ENCODE results near the gene KRT3. TPM values are rescaled to one million over a fixed set of nuclear protein-coding genes. Genes with fewer than 3 reads are reported as not detected.

The KRT3 gene
- total RNA-seq: not detected in 2 replicates

DNA sequence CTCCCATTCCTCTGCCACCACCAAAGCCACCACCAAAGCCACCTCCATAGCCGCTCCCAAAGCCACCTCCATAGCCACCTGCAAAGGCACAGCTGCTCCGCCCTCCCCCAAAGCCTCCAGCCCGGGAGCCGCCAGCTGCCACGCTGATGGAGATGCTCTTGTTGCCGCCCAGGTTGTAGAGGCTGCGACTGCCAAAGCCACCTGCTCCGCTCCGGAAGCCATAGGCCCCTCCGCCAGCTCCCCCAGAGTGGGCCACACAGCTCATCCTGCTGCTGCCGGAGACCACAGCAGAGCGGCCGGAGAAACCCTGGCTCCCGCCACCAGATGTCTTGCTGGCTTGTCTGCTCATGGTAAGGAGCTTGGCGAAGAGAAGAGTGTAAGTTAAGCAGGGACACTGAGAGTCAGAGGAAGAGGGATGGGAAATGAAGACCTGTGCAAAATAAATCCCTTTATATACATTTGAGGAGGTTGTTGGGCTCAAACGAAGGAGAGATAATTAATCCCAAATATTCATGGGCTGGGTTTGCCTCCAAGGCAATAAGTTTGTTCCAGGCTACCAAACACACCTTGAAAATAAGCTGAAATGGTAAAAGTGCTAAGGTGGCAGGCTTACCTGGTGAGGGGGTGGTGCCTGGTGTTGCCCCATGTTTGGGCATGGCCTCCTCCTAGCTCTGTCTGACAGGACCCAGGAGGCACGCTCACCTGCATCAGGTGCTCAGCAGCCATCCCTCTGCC is at the start of gene KRT3:
TSS of gene KRT3 (minus strand) at position 424 of the 735 bp plus-strand sequence. CDS start at position 349, 75 bp downstream.

DNA sequence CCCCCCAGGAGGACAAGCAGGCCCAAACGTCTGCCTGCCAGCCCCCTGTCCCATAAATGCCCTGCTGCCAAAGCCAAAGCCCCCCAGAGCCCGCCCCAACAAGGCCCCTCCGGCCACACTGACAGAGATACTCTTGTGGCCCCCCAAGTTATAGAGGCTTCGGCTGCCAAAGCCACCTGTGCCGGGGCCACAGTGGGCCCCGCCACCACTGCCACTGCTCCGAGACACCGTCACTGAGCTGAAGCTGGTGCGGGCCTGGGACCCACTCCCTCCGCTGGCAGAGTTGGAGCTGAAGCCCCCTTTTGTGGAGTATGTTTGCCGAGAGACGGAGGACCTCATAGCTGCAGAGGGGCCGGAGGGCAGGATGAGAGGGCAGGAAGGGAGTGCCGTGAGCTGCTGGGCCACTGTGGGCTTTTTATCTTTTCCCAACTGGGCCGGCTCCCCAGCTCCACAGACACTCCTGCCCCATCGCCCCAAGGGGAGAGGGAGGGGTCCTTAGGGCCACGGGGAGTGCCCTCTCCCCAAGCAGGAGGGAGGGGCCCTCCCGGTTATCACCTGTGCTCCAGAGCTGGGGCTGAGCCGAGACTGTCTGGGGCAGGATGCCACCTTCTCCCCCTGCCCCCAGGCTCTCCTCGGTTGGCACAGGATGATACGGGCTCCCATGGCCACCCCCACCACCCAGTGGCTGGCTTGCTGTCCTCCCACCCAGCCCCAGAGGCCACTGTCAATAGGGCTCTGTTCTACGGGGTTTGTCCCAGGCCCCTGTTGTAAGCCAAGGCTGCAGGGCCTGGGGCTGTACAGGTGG is 38.2 kb upstream of the KRT3 start, which contains the start of gene KRT79:
TSS of gene KRT79 (minus strand) at position 390 of the 805 bp plus-strand sequence. CDS start at position 339, 51 bp downstream.

DNA sequence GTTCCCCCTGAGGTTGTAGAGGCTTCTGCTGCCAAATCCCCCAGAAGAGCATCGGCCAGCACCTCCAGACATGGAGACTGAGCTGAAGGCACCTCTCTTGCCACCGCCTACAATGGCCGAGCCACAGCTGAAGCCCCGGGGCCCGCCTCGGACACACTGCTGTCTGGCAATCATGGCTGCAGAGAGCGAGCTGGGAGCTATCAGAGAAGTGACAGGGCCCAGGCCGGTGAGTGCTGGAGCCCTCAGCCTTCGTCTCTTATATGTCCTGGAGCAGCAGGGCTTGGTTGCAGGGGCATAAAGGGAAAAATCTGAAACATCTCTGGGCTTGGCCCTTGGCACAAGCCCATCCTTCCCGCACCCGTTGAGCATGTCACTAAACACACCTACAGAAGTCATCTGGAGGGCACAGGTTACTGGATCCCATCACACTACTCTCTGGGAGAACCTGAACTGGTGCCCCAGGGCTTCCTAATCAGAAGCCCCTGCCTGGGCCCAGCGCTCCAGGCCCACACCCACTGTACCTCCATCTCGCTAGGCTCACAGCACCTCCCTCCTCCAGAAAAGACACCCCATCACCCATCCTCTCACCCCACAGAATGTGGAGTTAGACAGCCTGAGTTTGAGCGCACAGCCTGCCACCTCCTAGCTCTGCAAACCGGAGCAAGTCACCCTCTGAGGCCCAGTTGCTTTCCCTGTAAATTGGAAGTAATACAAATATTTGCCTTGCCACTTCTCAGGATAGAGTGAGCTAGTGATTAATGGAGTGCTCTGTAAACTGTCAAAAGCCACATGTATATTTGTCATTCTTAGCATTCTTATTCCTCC is 18.2 kb upstream of the KRT3 start, which contains the start of gene KRT4:
TSS of gene KRT4 (minus strand) at position 232 of the 825 bp plus-strand sequence. CDS start at position 174, 58 bp downstream.

DNA sequence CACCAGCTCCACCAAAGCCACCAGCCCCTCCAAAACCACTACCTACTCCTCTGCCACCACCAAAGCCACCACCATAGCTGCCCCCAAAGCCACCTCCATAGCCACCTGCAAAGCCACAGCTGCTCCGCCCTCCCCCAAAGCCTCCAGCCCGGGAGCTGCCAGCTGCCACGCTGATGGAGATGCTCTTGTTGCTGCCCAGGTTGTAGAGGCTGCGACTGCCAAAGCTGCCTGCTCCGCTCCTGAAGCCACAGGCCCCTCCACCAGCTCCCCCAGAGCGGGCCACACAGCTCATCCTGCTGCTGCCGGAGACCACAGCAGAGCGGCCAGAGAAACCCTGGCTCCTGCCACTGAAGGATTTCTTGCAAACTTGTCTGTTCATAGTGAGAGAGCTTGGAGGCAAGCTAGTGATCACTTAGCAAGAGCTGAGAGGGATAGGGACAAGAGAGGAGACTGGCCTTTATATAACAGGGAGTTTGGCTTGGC is 19.0 kb downstream of the KRT3 start, which contains the start of gene KRT76:
TSS of gene KRT76 (minus strand) at position 433 of the 483 bp plus-strand sequence. CDS start at position 379, 54 bp downstream.

Other genes starting within 250 kb of the KRT3 start
- not detected in 2 replicates for gene KRT71, start 243.0 kb downstream of the KRT3 start, total RNA-seq
- gene KRT74, start 222.3 kb downstream of the KRT3 start, total RNA-seq: not detected in 2 replicates
- gene KRT72, start 194.7 kb downstream of the KRT3 start, total RNA-seq: not detected in 2 replicates
- not detected in 2 replicates for gene KRT73, start 177.6 kb downstream of the KRT3 start, total RNA-seq
- not detected in 2 replicates for gene KRT2, start 143.9 kb downstream of the KRT3 start, total RNA-seq
- not detected in 2 replicates for gene KRT1, start 115.7 kb downstream of the KRT3 start, total RNA-seq
- not detected in 2 replicates for gene KRT77, start 92.6 kb downstream of the KRT3 start, total RNA-seq
- not detected in 2 replicates for gene KRT76, start 18.8 kb downstream of the KRT3 start, total RNA-seq
- not detected in 2 replicates for gene KRT4, start 18.0 kb upstream of the KRT3 start, total RNA-seq
- gene KRT79, start 38.2 kb upstream of the KRT3 start, total RNA-seq: not detected in 2 replicates
- gene KRT78, start 52.9 kb upstream of the KRT3 start, total RNA-seq: not detected in 2 replicates
- 32.7 and 229 TPM in 2 replicates for gene KRT8, start 109.0 kb upstream of the KRT3 start, total RNA-seq
- gene KRT18, start 153.0 kb upstream of the KRT3 start, total RNA-seq: 40.2 and 303 TPM in 2 replicates
- 476 and 883 TPM in 2 replicates for gene EIF4B, start 210.3 kb upstream of the KRT3 start, total RNA-seq